ENCODE results near the gene CDKAL1.
"Not testable (repeated sequence)": the region's sequence is repeated elsewhere in the genome, so short reads cannot be mapped to it uniquely, and the experiment has no call there.

CDKAL1 gene

GRCh38 chr6:20534295-20535262 lies at the start of gene CDKAL1:
TSS of gene CDKAL1 (plus strand) at chr6:20534457. CDS start at chr6:20546351, 11,894 bp downstream.
- peak; percentile 59 for DNase-seq

- DNase-seq, result no peak
Measured at GRCh38 chr6:20486641-20487040, 47.6 kb upstream of the CDKAL1 start.

- DNase-seq, result no peak
Measured at GRCh38 chr6:20487669-20488375, 46.4 kb upstream of the CDKAL1 start.

- DNase-seq, result no peak
Measured at GRCh38 chr6:20490591-20490990, 43.7 kb upstream of the CDKAL1 start.

- no peak for DNase-seq
Measured at GRCh38 chr6:20492099-20492498, 42.2 kb upstream of the CDKAL1 start.

GRCh38 chr6:20497216-20498040 lies 36.8 kb upstream of the CDKAL1 start:
- DNase-seq, result no peak

- no peak for DNase-seq
Measured at GRCh38 chr6:20498041-20498385, 36.2 kb upstream of the CDKAL1 start.

- DNase-seq, result no peak
Measured at GRCh38 chr6:20509212-20509611, 25.0 kb upstream of the CDKAL1 start.

- no peak for DNase-seq
Measured at GRCh38 chr6:20511852-20512251, 22.4 kb upstream of the CDKAL1 start.

GRCh38 chr6:20525208-20525607 lies 9.0 kb upstream of the CDKAL1 start:
- not testable (repeated sequence) for DNase-seq

- DNase-seq, result peak; percentile 38
Measured at GRCh38 chr6:20529086-20529448, 5.2 kb upstream of the CDKAL1 start.

GRCh38 chr6:20532881-20533280 lies 1.4 kb upstream of the CDKAL1 start:
- no peak for DNase-seq

GRCh38 chr6:20533746-20534294 lies 437 bp upstream of the CDKAL1 start:
- no peak for DNase-seq

GRCh38 chr6:20538131-20538662 lies 3.9 kb downstream of the CDKAL1 start:
- DNase-seq, result no peak

- no peak for DNase-seq
Measured at GRCh38 chr6:20538907-20539306, 4.7 kb downstream of the CDKAL1 start.

GRCh38 chr6:20539387-20539786 lies 5.1 kb downstream of the CDKAL1 start:
- no peak for DNase-seq

GRCh38 chr6:20540683-20541082 lies 6.4 kb downstream of the CDKAL1 start:
- no peak for DNase-seq

GRCh38 chr6:20541382-20541781 lies 7.1 kb downstream of the CDKAL1 start:
- no peak for DNase-seq

- peak; percentile 83 for DNase-seq
Measured at GRCh38 chr6:20542927-20543602, 8.8 kb downstream of the CDKAL1 start.

GRCh38 chr6:20548264-20548663 lies 14.0 kb downstream of the CDKAL1 start:
- DNase-seq, result no peak

- not testable (repeated sequence) for DNase-seq
Measured at GRCh38 chr6:20549398-20549797, 15.1 kb downstream of the CDKAL1 start.

- no peak for DNase-seq
Measured at GRCh38 chr6:20554326-20554725, 20.1 kb downstream of the CDKAL1 start.
